Measurements from ENCODE around the gene ROR1. TPM values are rescaled to one million over a fixed set of nuclear protein-coding genes. Genes with fewer than 3 reads are reported as not detected.

Gene ROR1
- total and polyA plus RNA-seq, 2 of the 13 experiments (the other 11 are each of a cell fraction or from before 2014, with no cell fraction given) = 0.58 to 2.3 TPM

- H3K9me3 ChIP-seq (ENCODE audit: low read length) = no peaks in the 10 kb centered on the region
- POLR2A ChIA-PET = no interaction called here
- intact Hi-C loops (cut with micrococcal nuclease; ENCODE audit: unreplicated experiment) = no loop called here
- no peaks in the 10 kb centered on the region for H3K79me2 ChIP-seq (ENCODE audit: insufficient read depth, low read length)
- CTCF ChIA-PET (ENCODE audit: low intra/inter-chr PET ratio, low total read pairs) = no interaction called here
- TF ChIP-seq ZBTB42 (CRISPR knock-in tag; IDR thresholded peaks at IDR 0.05) (no peak), TOPORS (CRISPR knock-in tag; IDR thresholded peaks at IDR 0.05) (no peak), SAP130 (CRISPR knock-in tag; IDR thresholded peaks at IDR 0.05; ENCODE audit: low read depth) (no peak), ZNF337 (CRISPR knock-in tag; IDR thresholded peaks at IDR 0.05; ENCODE audit: borderline replicate concordance, low read depth) (no peak), BCL3 (CRISPR knock-in tag; IDR thresholded peaks at IDR 0.05) (no peak), ZBTB46 (CRISPR knock-in tag; IDR thresholded peaks at IDR 0.05; ENCODE audit: borderline replicate concordance) (no peak), ZNF773 (CRISPR knock-in tag; IDR thresholded peaks at IDR 0.05; ENCODE audit: borderline replicate concordance) (no peak), THAP11 (CRISPR knock-in tag; IDR thresholded peaks at IDR 0.05) (no peak), ZNF746 (CRISPR knock-in tag; IDR thresholded peaks at IDR 0.05) (no peak), ZNF207 (IDR thresholded peaks at IDR 0.05; ENCODE audit: borderline replicate concordance) (no peak), RFXANK (CRISPR knock-in tag; IDR thresholded peaks at IDR 0.05) (no peak), ZNF788 (CRISPR knock-in tag; IDR thresholded peaks at IDR 0.05; ENCODE audit: borderline replicate concordance) (no peak), ZBTB21 (CRISPR knock-in tag; IDR thresholded peaks at IDR 0.05) (no peak)
- TF ChIP-seq, protein P1, sequence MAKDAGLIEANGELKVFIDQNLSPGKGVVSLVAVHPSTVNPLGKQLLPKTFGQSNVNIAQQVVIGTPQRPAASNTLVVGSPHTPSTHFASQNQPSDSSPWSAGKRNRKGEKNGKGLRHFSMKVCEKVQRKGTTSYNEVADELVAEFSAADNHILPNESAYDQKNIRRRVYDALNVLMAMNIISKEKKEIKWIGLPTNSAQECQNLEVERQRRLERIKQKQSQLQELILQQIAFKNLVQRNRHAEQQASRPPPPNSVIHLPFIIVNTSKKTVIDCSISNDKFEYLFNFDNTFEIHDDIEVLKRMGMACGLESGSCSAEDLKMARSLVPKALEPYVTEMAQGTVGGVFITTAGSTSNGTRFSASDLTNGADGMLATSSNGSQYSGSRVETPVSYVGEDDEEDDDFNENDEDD (CRISPR knock-in tag; IDR thresholded peaks at IDR 0.05; ENCODE audit: borderline replicate concordance) = no peak
- no peak overlapping the region for H3K4me3 ChIP-seq (replicated peaks in 1 of 3; ENCODE audit: insufficient read depth in 1 of 3, low read depth in 2 of 3, low read length in 3 of 3)
- 42% methylated on average over 5 of the region's 5 CpGs for WGBS (ENCODE audit: low lambda C conversion rate)
- H4K20me1 ChIP-seq (ENCODE audit: insufficient read depth, low read length) = no peaks in the 10 kb centered on the region
- ATAC-seq (no peak), FAIRE-seq (no peak), DNase-seq (ENCODE audit: low spot score) (no peak)
- H3K27ac ChIP-seq (ENCODE audit: extremely low read length, insufficient read depth, low read length) = no peak overlapping the region
- no TSS peak for BruUV-seq (replicated peaks)
- no peaks in the 10 kb centered on the region for H3K36me3 ChIP-seq (replicated peaks in 1 of 2; ENCODE audit: control insufficient read depth in 1 of 2, insufficient read depth in 2 of 2, low read length in 2 of 2)
- no peak overlapping the region for H2AFZ ChIP-seq (ENCODE audit: low read length)
- in situ Hi-C loops (cut with HindIII; ENCODE audit: extremely low pct_ligation_motif_present, low pct_unique_long_range_greater_than_20kb) = no loop called here
- H3K27me3 ChIP-seq (ENCODE audit: control insufficient read depth in 1 of 2, insufficient read depth in 2 of 2, low read length in 2 of 2) = no peaks in the 10 kb centered on the region; a peak in 2 of 5 replicates
- H3K4me2 ChIP-seq (ENCODE audit: low read depth, low read length) = no peak overlapping the region
- H3K4me1 ChIP-seq (ENCODE audit: insufficient read depth, low read length) = peaks cover 9% of the 10 kb centered on the region; the same call in 1 of the 2 replicates
- no peak overlapping the region for H3K9ac ChIP-seq (ENCODE audit: insufficient read depth, low read depth, low read length)
These were observed 25.2 kb upstream of the ROR1 start for GRCh38 chr1:63748641-63749040.

Data from HepG2 (cell line).